Measurements from ENCODE around the gene TMEM131L. TPM values are rescaled to one million over a fixed set of nuclear protein-coding genes. Genes with fewer than 3 reads are reported as not detected.
"Not testable (repeated sequence)": the region's sequence is repeated elsewhere in the genome, so short reads cannot be mapped to it uniquely, and the experiment has no call there.

The TMEM131L gene
- total RNA-seq, 1 donor from 2014 or later, result 15.0 TPM

DNA sequence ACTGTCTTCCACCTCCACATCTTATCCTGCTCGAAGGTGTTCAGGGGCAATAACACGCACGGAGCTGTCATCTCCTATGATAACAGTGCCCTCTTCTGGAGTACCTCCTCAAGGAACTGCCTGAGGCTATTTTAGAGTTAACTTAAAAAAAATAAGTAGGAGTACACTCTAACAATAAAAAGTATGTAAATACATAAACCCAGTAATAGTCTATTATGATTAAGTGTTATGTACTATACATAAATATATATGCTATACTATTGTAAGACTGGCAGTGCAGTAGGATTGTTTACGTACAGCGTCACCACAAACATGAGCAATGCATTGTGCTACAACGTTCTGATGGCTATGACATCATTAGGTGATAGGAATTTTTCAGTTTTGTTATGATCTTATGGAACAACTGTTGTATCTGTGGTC is 183.4 kb downstream of the TMEM131L start:
- peak in 1 of 2 donors; percentile 26 for DNase-seq (ENCODE audit: low read depth in 2 of 2)

DNA sequence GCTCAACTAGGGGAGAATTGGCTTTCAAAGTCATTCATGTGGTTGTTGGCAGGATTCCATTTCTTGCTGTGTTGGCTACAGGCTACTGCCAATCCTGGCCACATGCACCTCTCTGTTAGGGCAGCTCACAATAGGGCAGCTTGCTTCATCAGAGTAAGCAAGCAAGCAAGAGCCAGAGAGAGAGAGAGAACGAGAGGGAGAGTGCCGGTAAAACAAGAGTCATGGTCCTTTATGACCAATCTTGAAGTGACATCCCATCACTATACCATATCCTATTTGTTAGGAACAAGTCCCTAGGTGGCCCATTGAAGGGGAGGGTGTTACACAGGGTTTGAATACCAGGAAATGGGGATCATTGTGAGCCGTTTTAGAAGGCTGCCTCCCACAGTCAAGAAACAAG is 185.0 kb downstream of the TMEM131L start:
- DNase-seq (ENCODE audit: low read depth in 2 of 2), result no peak

DNA sequence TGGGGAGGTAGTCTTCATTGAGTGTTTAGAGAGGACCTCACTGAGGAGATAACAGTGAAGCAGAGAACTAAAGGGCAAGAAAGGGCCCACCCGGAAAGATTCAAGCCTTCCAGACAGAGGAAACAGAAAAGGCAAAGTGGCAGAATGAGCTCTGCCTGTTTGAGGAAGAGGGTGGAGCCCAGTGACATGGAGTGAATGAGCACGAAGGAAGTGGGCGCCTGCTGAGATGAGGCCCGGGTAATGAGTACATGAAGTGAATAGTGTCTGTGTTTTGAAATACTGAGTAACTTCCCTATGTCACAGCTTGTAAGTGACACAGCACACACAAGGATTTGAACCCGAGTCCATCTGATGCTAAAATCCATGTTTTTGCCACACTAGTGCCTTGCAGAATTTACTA is 185.4 kb downstream of the TMEM131L start:
- DNase-seq (ENCODE audit: low read depth in 2 of 2), result no peak

DNA sequence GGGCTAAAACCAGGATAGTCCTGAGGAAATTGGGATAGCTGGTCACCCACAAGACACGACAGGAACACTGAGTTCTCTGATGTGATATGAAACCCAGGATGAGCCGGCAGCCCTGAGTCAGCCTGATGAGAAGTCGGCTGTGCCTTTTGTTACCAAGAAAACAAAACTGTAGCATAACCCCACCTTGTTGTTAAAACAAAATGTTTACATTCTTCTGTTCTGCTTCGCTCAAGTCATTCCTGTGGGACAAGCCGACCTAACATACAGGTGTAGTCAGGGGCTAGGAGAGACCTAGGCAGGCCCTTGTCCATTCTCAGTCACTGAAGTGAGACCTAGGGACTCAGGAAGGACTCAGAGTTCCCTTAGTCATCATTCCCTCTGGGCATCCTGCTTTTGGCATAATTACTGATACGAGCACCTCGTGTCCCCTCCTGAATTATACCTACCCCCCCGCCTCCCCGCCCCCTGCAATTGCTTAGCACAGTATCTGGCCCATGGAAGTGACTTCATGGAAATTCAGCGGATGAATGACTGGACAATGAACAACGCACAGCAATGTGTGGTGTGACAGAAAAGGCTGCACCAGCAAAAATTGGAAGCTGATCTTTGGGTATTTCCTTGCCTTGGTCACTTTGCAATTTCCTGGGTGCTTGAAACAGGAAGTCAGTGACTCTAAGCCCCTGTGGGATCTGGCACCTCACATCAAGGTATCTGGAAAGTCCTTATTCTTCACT is 186.1 kb downstream of the TMEM131L start:
- no peak for DNase-seq (ENCODE audit: low read depth in 2 of 2)

- no peak for DNase-seq (ENCODE audit: low read depth in 2 of 2)
Measured at GRCh38 chr4:153655002-153655541, 188.9 kb downstream of the TMEM131L start.

GRCh38 chr4:153655928-153656327 is 189.8 kb downstream of the TMEM131L start:
- DNase-seq (ENCODE audit: low read depth in 2 of 2), result no peak

DNA sequence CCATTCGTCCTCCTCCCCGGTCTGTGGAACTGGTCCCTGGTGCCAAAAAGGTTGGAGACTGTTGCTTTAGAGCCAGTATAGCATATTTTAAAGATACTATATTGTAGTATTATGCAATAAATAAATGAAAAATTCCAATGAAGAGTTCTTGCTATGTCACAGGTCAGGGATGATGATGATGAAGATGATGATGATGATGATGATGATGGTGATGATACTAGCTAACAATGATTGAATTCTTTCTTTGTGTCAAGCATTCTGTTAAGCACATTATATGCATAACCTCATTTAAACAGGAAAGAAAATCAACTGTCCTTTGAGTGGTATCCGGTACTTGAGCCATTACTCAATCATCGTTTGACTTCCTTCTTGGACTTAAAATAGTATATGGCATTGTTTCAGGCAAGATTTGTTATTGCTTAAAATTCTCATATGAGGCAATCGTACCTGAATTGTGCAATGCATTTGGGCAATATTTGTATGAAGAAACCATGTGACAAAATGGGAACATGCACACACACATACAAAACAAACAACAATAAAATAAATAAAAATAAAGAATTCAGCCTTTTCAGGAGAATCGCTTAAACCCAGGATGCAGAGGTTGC is 195.2 kb downstream of the TMEM131L start:
- peak in 1 of 2 donors; percentile 75 for DNase-seq (ENCODE audit: low read depth in 2 of 2)

DNA sequence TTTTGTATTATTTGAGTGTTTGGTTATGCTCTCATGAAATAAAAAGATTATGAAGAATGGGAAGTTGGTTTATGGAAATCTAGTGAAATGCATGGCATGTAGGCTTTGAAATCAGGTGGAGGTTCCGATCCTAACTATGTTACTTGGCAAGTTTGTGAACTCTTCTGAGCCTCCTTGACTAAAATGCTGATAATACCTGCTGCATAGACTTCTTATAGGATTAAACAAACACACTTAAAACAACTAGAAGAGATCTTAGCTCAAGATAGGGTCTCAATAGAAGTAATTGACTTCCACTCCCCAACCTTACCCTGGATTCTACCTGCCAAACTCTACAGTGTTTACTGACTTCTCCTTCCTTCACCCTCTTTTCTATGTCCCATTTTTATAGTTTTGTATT is 195.7 kb downstream of the TMEM131L start:
- no peak for DNase-seq (ENCODE audit: low read depth in 2 of 2)

GRCh38 chr4:153663667-153664066 is 197.5 kb downstream of the TMEM131L start:
- DNase-seq (ENCODE audit: low read depth in 2 of 2), result no peak

DNA sequence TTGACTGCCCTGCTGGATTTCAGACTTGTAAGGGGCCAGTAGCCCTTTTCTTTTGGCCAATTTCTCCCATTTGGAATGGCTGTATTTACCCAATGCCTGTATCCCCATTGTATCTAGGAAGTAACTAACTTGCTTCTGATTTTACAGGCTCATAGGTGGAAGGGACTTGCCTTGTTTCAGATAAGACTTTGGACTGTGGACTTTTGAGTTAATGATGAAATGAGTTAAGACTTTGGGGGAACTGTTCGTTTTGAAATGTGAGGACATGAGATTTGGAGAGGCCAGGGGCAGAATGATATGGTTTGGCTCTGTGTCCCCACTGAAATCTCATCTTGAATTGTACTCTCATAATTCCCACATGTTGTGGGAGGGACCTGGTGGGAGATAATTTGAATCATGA is 200.3 kb downstream of the TMEM131L start:
- not testable (repeated sequence) for DNase-seq (ENCODE audit: low read depth in 2 of 2)

- DNase-seq (ENCODE audit: low read depth in 2 of 2), result no peak
Measured at GRCh38 chr4:153668647-153669046, 202.5 kb downstream of the TMEM131L start.

DNA sequence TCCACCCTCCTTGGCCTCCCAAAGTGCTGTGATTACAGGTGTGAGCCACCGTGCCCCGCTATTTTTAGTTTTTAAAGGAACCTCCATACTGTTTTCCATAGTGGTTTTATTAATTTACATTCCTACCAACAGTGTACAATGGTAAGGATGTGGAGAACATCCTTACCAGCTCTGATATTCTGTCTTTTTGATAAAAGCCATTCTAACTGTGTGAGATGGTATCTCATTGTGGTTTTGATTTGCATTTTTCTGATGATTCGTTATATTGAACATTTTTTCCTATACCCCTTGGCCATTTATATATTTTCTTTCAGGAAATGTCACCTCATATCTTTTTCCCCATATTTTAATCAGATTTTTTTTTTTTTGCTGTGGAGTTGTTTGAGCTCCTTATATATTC is 203.7 kb downstream of the TMEM131L start:
- DNase-seq (ENCODE audit: low read depth in 2 of 2), result no peak

DNA sequence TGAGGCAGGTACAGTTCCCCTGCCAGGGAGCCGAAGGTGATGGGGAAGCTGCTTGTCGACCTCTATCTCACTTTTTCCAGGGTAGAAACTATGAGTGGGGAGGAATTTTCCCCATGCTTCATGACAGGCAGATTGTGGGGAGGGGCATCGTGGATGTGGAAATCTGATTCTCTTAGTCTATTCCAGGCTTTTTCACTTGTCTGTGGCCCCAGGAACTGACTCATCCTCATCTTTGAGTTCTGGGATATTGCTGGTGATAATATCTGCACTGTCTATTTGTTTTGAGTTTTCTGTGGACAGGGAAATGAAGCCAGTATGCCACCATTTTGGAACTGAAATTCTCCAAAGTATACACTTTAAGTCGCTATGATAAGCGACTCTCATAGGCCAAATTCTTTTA is 210.3 kb downstream of the TMEM131L start:
- peak in 1 of 2 donors; percentile 52 for DNase-seq (ENCODE audit: low read depth in 2 of 2)

GRCh38 chr4:153676984-153677383 is 210.8 kb downstream of the TMEM131L start:
- peak in 1 of 2 donors; percentile 88 for DNase-seq (ENCODE audit: low read depth in 2 of 2)

GRCh38 chr4:153679486-153679885 is 213.3 kb downstream of the TMEM131L start:
- DNase-seq (ENCODE audit: low read depth in 2 of 2), result no peak

DNA sequence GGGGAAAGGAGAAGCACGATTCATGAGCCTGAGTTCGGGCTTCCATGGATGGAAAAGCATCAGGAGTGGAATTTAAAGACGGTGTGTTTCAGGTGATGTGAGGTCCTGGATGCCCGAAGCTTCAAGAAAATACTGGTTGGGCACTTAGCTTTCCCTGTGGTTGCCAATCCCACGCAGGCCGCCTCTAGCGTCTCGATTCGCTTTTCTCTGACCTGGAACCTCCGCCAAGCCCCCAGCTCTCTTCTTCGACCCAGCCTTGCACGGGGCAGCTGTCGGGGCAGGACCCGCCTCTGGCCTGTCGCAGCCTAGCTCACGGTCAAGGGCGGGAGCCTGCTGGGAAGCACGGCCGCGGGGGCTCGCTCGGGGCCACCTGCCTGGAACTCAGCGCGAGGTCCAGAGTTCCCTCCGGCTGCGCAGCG is 217.6 kb downstream of the TMEM131L start:
- DNase-seq (ENCODE audit: low read depth in 2 of 2), result no peak

DNA sequence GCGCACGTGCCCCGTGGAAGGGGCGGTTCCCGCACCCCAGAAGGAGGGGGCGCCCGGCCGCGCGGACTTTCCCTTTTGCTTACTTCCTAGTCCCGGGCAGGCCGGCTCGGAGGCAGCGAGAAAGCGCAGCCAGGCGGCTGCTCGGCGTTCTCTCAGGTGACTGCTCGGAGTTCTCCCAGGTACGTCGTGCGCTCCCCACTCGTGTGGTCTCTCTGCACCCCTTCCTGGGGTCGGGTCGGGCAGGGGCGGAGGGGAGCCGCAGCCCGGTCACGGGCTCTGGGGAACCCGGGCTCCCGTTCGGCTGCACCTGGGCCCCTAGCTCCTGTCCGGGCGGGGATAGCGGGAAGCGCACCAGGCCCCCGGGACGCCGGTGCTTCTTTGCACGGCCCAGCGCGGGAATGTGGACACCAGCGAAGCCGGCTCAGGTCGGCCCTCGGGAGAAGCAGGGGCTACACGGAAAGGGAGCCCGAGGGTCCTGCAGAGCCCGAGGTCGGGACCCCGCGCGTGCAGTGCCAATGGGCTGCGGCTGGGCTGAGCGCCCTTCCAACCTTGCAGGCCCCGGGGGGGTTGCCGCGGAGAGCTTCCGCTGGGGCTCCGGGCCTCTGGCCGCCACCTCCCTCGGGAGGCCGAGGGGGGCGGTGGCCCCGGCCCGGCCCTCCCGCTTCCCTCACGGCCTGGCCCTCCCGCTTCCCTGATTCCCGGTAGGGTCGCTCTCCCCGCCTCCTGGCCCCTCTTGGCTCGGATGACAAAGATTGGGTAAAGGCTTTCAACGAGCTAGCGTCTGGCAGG is 218.2 kb downstream of the TMEM131L start, which contains the start of gene TLR2:
Gene TLR2 (plus strand): TSS at position 99 of the 789 bp plus-strand sequence. CDS start 18,628 bp downstream, outside the sequence.
- DNase-seq (ENCODE audit: low read depth in 2 of 2), result peak in 1 of 2 donors; percentile 22

- DNase-seq (ENCODE audit: low read depth in 2 of 2), result no peak
Measured at GRCh38 chr4:153684971-153685371, 218.8 kb downstream of the TMEM131L start.

All from dermis microvascular lymphatic vessel endothelial cell (primary cell).